ENCODE measurements around the gene RAC2. TPM values are rescaled to one million over a fixed set of nuclear protein-coding genes. Genes with fewer than 3 reads are reported as not detected.

RAC2 gene
- total RNA-seq, 1 experiment from 2014 or later, result not detected

GRCh38 chr22:37229805-37230672, 14.0 kb downstream of the RAC2 start:
- no peaks in the 10 kb centered on the region for H3K4me1 ChIP-seq
- H3K27ac ChIP-seq, result no peak overlapping the region

DNA sequence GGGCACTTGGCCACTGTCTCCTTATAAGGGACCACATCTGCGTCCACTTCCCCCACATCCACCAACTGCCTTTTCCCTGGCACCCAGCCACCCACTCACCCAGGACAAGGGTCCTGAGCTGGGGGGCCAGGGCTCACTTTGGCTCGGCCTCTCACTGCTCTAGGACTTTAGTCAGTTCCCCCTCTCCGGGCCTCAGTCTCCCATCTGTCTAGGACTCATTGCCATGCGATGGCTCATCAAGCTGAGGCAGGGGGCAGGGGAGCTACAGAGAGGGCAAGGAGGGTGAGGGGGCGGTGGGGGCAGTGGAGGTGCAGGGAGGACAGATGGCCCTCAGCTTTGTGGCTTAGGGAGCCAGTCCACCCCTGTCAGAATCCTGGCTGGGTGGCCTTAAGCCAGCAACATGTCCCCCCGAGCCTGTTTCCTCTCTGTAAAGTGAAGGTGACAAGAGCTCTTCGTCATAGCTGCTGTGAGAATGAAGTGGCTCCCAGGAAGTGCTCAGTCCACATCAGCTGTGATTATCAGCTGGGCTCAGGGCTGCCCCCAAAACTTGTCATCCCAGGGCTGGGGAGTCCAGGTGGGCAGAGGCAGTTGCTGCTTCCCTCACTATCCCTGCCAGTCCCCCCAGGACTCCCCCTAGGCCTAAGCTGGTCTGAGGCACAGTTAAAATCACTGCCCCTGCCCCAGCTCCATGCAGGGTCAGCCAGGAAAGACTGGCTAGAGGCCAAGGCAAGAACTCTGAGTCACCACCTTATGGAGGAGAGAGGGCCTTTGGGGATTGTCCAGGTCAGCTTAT, 14.9 kb downstream of the RAC2 start:
- no peaks in the 10 kb centered on the region for H3K36me3 ChIP-seq
- no peak overlapping the region for H3K27ac ChIP-seq
- no peak for DNase-seq
- no peaks in the 10 kb centered on the region for H3K9me3 ChIP-seq (replicated peaks)
- H3K4me1 ChIP-seq, result no peaks in the 10 kb centered on the region
- no peak overlapping the region for H3K4me3 ChIP-seq
- H3K27me3 ChIP-seq, result 0 out of 2 replicates have a peak, but pooled peaks cover 4% of the 10 kb centered on the region

More at GRCh38 chr22:37229805-37230672, 14.0 kb downstream of the RAC2 start:
- H3K36me3 ChIP-seq, result no peaks in the 10 kb centered on the region
- 0 out of 2 replicates have a peak, but pooled peaks cover 4% of the 10 kb centered on the region for H3K27me3 ChIP-seq
- DNase-seq, result peak in 1 of 2 experiments; percentile 9
- H3K9me3 ChIP-seq (replicated peaks), result no peaks in the 10 kb centered on the region
- H3K4me3 ChIP-seq, result no peak overlapping the region

DNA sequence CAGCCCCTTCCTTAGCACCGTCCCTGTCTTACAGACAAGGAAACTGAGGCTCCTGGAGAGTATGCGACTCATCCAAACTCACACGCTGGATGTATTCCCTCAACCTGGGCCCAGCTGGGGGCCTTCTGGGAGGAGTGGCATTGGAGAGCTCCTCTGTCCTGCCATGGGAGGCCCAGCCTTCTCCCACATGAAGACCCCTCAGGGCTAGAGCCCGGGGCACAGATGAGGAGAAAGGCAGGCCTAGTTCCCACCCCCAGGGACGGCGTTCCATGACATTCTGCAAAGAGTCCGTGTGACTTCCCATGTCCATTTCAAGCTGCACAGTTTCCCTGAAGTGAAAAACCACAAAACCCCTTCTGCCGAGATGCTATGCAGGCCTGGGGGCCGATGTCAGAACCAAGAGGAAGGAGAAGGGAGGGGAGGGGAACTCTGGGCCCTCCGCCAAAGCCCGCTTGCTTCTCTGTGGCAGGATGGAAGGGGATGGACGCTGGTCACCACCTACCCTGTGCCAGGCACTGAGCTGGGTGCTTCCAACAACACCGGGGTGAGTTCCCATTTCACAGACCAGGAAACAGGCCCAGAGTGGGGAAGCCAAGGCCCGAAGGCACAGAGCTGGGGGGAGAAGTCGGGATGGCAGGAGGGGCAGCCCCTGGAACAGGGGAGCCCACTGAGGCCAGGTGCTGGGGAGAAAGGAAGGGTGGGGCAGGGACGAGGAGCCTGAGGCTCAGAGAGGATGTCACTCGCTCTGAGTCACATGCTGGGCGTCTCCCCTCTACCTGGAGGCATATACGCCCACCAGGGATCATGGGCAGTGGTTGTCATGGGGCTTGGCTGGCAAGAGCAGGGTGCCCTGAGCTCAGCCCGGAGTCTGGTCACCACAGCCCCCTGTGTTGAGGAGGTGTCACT, 15.7 kb downstream of the RAC2 start:
- DNase-seq, result no peak
- Histone ChIP-seq H3K27ac (no peak overlapping the region), H3K4me3 (no peak overlapping the region), H3K4me1 (no peaks in the 10 kb centered on the region), H3K27me3 (0 out of 2 replicates have a peak, but pooled peaks cover 2% of the 10 kb centered on the region), H3K36me3 (no peaks in the 10 kb centered on the region), H3K9me3 (replicated peaks) (no peaks in the 10 kb centered on the region)

GRCh38 chr22:37226514-37226913, 17.6 kb downstream of the RAC2 start:
- Histone ChIP-seq H3K4me3 (no peak overlapping the region), H3K27me3 (no peaks in the 10 kb centered on the region), H3K27ac (no peak overlapping the region), H3K36me3 (no peaks in the 10 kb centered on the region), H3K4me1 (no peaks in the 10 kb centered on the region), H3K9me3 (replicated peaks) (no peaks in the 10 kb centered on the region)
- DNase-seq, result no peak

DNA sequence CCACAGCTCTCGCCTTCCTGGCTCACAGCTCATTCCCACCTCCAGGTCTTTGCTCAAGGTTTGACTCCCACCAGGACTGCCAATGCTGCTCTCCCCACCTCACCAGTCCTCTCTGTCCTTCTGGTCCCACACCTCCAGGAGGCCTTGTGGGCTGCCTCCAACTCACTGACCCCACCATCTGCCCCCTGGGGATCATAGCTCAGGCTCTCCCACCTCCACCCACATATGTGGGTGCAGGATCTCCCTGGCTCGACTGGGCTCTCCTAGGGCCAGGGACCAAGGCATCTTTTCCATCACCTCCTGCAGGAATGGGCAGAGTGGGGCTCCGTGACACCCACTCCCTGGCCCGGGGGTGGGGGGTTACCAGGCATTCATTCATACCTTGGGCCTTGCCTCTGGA, 18.0 kb downstream of the RAC2 start:
- no peak overlapping the region for H3K4me3 ChIP-seq
- no peaks in the 10 kb centered on the region for H3K36me3 ChIP-seq
- H3K27ac ChIP-seq, result no peak overlapping the region
- no peak for DNase-seq
- no peaks in the 10 kb centered on the region for H3K4me1 ChIP-seq
- H3K9me3 ChIP-seq (replicated peaks), result no peaks in the 10 kb centered on the region
- H3K27me3 ChIP-seq, result no peaks in the 10 kb centered on the region

GRCh38 chr22:37225481-37225880, 18.6 kb downstream of the RAC2 start:
- no peak overlapping the region for H3K27ac ChIP-seq
- no peaks in the 10 kb centered on the region for H3K27me3 ChIP-seq
- no peaks in the 10 kb centered on the region for H3K36me3 ChIP-seq
- H3K4me1 ChIP-seq, result no peaks in the 10 kb centered on the region
- H3K9me3 ChIP-seq (replicated peaks), result no peaks in the 10 kb centered on the region
- no peak overlapping the region for H3K4me3 ChIP-seq
- DNase-seq, result no peak

DNA sequence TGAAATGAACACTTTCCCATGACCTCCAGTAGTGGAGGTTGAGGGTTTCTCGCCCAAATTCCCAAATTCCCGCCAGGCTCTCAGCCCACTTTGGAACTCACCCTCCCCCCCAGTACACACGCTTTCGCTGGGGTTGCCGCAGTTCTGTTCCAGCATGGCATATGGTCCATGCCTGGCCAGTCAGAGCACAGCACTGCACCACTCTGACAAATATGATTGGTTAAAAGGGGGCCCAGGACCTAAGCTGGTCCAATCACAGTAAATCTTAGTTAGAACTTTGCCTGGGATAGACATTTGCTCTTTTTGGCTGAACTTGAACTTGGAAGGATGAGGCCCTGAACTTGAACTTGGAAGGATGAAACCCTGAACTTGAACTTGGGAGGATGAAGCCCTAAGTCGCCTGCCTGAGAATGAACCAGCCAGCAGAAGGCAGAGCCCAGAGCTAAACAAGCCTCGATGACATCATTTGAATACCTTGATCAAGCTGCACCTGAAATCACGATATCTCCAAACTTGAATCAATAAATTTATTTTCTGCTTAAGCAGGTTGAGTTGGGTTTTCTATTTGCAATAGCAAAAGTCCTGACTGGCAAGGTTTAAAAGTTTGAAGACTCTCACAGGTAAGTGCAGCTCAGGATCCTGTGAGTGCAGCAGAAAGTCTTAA, 19.2 kb downstream of the RAC2 start:
- H3K36me3 ChIP-seq, result no peaks in the 10 kb centered on the region
- DNase-seq, result no peak
- no peaks in the 10 kb centered on the region for H3K4me1 ChIP-seq
- no peak overlapping the region for H3K4me3 ChIP-seq
- no peak overlapping the region for H3K27ac ChIP-seq
- H3K27me3 ChIP-seq, result no peaks in the 10 kb centered on the region
- H3K9me3 ChIP-seq (replicated peaks), result no peaks in the 10 kb centered on the region

DNA sequence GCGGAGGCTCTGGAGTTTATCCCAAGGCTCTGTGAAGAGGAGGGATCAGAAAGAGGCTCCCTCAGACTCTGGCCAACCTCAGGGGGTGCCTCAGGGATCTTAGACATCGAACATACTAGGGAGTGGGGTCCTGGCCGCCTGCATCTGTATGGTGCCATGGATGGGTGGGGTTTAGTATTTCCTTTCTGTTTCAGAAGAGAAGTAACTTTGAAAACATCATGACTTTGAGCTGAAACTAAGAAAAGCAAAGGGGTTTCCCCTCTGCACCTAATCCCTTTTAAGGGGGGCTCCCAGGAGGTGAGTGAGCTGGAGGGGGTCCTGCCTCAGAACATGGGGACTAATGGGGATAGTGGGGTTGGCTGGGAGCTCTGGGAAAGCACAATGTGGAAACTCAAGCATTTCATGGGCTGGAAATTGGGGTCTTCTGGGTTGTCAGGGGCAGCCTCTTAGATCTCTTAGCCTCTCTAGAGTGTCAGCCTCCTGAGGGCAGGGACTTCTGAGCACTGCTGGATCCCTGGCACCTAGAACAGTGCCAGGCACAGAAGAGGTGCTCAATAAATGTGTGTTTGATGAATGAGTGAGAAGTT, 20.0 kb downstream of the RAC2 start:
- H3K4me3 ChIP-seq, result no peak overlapping the region
- H3K27ac ChIP-seq, result no peak overlapping the region
- H3K9me3 ChIP-seq (replicated peaks), result no peaks in the 10 kb centered on the region
- no peaks in the 10 kb centered on the region for H3K27me3 ChIP-seq
- H3K4me1 ChIP-seq, result no peaks in the 10 kb centered on the region
- H3K36me3 ChIP-seq, result no peaks in the 10 kb centered on the region
- DNase-seq, result no peak

DNA sequence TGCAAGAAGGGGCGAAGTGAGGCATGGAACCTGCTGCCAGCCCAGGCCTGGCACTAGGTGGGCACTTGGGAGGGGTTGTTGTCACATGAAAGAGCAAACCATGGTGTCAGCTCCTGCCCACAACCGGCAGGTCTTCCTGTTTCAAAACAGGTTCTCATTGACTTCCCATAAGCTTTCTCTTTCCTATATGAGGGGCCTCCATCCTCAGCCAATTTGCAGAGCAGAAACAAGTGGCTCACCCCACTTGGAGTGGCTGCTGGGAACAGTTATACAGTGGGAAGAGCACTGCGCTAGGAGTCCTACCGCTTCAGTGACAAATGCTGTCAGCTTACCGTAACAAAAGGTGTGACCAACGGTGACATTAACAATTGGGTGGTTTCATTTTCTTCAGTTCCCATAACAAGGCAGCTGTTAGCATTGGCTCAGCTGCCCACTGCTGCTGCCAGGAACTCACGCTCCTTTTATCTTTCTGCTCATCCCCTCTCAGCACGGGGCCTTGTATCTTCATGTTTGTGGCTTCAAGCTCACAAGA, 21.6 kb downstream of the RAC2 start:
- Histone ChIP-seq H3K27me3 (no peaks in the 10 kb centered on the region), H3K36me3 (no peaks in the 10 kb centered on the region), H3K27ac (no peak overlapping the region), H3K4me3 (no peak overlapping the region), H3K9me3 (replicated peaks) (no peaks in the 10 kb centered on the region), H3K4me1 (no peaks in the 10 kb centered on the region)
- DNase-seq, result no peak

DNA sequence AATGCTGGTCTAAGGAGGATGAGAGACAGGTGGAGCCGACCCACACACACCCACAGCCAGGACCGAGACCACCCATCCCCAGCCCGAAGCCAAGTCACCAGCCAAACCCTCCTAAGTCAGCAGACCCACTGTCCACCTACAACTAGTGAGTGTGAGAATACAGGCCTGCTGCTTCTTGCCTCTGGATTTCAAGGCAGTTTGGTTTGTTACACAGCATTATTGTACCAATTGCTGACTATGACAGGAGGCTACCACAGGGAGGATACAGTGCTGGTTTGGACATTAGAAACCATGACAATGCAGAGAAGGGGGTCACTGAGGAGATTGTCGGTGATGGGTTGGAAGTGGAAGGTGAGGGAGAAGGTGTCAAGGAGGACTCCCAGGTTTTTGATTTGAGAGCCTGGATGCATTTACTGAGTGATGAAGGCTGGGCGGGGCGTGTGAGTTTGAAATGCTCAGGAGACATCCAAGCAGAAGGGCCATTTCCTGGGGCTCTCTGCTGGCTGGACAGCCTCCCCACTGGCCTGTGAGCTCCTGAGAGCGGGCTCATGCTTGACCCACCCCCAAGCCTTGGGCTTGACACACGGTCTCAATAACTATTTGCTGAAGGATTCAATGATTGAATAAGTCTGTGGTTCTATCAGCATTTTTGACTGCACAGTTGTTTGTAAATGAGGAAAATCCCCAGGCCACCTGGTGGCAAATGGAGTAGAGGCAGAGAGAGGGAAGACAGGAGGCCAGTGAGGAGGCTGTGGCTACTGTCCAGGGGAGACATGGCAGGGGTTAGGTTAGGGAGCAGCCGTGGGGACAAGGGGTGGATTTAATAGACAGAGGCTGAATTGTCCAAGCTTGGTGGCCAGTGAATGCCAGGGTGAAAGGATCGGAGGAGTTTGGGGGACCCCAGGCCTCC, 22.4 kb downstream of the RAC2 start:
- H3K27me3 ChIP-seq, result no peaks in the 10 kb centered on the region
- no peaks in the 10 kb centered on the region for H3K4me1 ChIP-seq
- H3K36me3 ChIP-seq, result no peaks in the 10 kb centered on the region
- no peak overlapping the region for H3K4me3 ChIP-seq
- no peak for DNase-seq
- H3K27ac ChIP-seq, result no peak overlapping the region
- no peaks in the 10 kb centered on the region for H3K9me3 ChIP-seq (replicated peaks)

GRCh38 chr22:37220543-37220981, 23.5 kb downstream of the RAC2 start:
- Histone ChIP-seq H3K36me3 (no peaks in the 10 kb centered on the region), H3K27ac (no peak overlapping the region), H3K4me3 (no peak overlapping the region), H3K9me3 (replicated peaks) (no peaks in the 10 kb centered on the region), H3K27me3 (no peaks in the 10 kb centered on the region), H3K4me1 (no peaks in the 10 kb centered on the region)
- no peak for DNase-seq

DNA sequence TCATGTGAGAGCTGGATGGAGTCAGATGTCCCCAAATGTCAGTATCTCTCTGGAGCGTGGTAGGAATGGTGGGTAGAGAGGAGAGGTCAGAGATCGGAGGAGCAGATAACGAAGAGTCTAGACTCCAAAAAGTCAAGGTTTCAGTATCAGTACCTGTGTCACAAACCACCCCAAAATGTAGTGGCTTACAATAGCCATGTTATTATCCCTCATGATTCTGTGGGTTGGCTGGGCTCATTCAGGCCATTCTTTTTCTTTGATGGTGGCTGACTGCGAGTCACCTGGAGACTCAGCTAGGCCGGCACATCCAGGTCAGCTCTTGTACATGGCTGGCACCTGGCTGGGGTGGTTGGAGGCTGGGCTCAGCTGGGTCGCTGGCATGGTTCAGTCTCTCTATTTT, 24.5 kb downstream of the RAC2 start:
- no peak for DNase-seq
- H3K36me3 ChIP-seq, result no peaks in the 10 kb centered on the region
- H3K27ac ChIP-seq, result no peak overlapping the region
- no peak overlapping the region for H3K4me3 ChIP-seq
- H3K9me3 ChIP-seq (replicated peaks), result no peaks in the 10 kb centered on the region
- H3K27me3 ChIP-seq, result no peaks in the 10 kb centered on the region
- no peaks in the 10 kb centered on the region for H3K4me1 ChIP-seq
